Mucosa of rectum (tissue), 2 donors: ENCODE measurements around the gene ITGB3.

Experiments used
- H3K27ac ChIP-seq, 2 donors: one replicate each; pipeline ENCODE4 v1.7.0; 2013; ENCODE audit warnings: inconsistent platforms in 2 of 2, low read depth in 2 of 2, low read length in 2 of 2
- H3K27me3 ChIP-seq, 2 donors: one replicate each; pipeline ENCODE4 v1.7.0; 2013; ENCODE audit warnings: low read length in 2 of 2; ENCODE audit not compliant: control insufficient read depth in 2 of 2, insufficient read depth in 2 of 2
- H3K36me3 ChIP-seq, 2 donors: one replicate each; pipeline ENCODE4 v1.7.0; 2013; ENCODE audit warnings: low read length in 2 of 2; ENCODE audit not compliant: control insufficient read depth in 2 of 2, insufficient read depth in 2 of 2
- H3K4me1 ChIP-seq, 2 donors: one replicate each; pipeline ENCODE4 v1.7.0; 2013; ENCODE audit warnings: low read length in 2 of 2, mild to moderate bottlenecking in 1 of 2; ENCODE audit not compliant: control insufficient read depth in 2 of 2, insufficient read depth in 2 of 2
- H3K4me3 ChIP-seq, 2 donors: one replicate each; pipeline ENCODE4 v1.7.0; 2013; ENCODE audit warnings: low read length in 2 of 2
- H3K9ac ChIP-seq, 2 donors: one replicate each; pipeline ENCODE4 v1.7.0; 2013; ENCODE audit warnings: low read length in 2 of 2, low read depth in 1 of 2, mild to moderate bottlenecking in 1 of 2
- H3K9me3 ChIP-seq, 2 donors: one replicate each; pipeline ENCODE4 v1.7.0; 2013; ENCODE audit warnings: low read length in 2 of 2; ENCODE audit not compliant: control insufficient read depth in 2 of 2
- donor health status: healthy.
- donor health status: Normal muscosa, but diverticular disease.

The ITGB3 gene

GRCh38 chr17:47231334-47231733, 22.3 kb upstream of the ITGB3 start:
- no peaks in the 10 kb centered on the region for H3K27me3 ChIP-seq
- no peaks in the 10 kb centered on the region for H3K36me3 ChIP-seq
- peaks cover 7 to 8% of the 10 kb centered on the region in 2 donors for H3K4me1 ChIP-seq
- no peak overlapping the region for H3K27ac ChIP-seq
- no peaks in the 10 kb centered on the region for H3K9me3 ChIP-seq
- no peak overlapping the region for H3K9ac ChIP-seq
- no peak overlapping the region for H3K4me3 ChIP-seq

DNA sequence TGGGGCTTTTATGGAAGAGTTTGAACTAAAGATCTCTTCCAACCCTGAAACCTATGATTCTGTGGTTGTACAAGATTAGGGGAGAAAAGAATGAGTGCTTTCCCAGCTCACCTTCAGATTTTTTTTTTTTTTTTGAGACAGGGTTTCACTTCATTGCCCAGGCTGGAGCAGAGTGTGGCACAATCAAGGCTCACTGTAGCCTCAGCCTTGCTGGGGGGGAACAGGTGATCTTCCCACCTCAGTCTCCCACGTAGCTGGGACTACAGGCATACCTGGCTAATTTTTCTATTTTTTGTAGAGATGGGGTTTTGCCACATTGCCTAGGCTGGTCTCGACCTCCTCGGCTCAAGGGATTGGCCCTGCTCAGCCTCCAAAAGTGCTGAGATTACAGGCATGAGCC, 21.8 kb upstream of the ITGB3 start:
- Histone ChIP-seq H3K27me3 (no peaks in the 10 kb centered on the region), H3K27ac (no peak overlapping the region), H3K9me3 (no peaks in the 10 kb centered on the region), H3K36me3 (no peaks in the 10 kb centered on the region), H3K4me3 (no peak overlapping the region), H3K9ac (no peak overlapping the region), H3K4me1 (peaks cover 7 to 8% of the 10 kb centered on the region in 2 donors)

- Histone ChIP-seq H3K4me3 (no peak overlapping the region), H3K36me3 (no peaks in the 10 kb centered on the region), H3K27ac (no peak overlapping the region), H3K9ac (no peak overlapping the region), H3K9me3 (no peaks in the 10 kb centered on the region), H3K4me1 (peaks cover 7 to 8% of the 10 kb centered on the region in 2 donors), H3K27me3 (no peaks in the 10 kb centered on the region)
Observed at GRCh38 chr17:47232465-47232864, 21.2 kb upstream of the ITGB3 start.

DNA sequence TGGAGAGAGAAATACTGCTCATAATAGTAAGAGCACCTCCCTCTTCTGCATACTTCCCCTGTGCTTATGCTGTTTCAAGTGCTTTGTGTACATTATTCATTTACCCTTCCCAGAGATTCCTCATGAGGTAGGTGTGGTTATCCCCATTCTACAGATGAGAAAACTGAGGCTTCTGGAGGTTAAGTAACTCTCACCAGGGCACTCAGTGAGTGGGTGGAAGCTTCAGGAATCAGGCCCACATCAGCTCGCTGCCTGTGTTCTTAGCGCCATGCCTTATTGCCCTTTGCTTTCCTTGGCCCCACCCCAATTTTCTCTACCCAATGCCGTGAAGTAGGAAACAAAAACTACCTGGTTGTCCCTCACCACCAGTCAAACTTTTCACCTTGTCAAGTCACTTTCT, 18.1 kb upstream of the ITGB3 start:
- H3K9ac ChIP-seq = no peak overlapping the region
- no peaks in the 10 kb centered on the region for H3K9me3 ChIP-seq
- H3K4me3 ChIP-seq = no peak overlapping the region
- peaks cover under 1 to 8% of the 10 kb centered on the region in 2 donors for H3K4me1 ChIP-seq
- no peaks in the 10 kb centered on the region for H3K36me3 ChIP-seq
- H3K27ac ChIP-seq = no peak overlapping the region
- no peaks in the 10 kb centered on the region for H3K27me3 ChIP-seq

- H3K27ac ChIP-seq = no peak overlapping the region
Observed at GRCh38 chr17:47235923-47236322, 17.7 kb upstream of the ITGB3 start.

DNA sequence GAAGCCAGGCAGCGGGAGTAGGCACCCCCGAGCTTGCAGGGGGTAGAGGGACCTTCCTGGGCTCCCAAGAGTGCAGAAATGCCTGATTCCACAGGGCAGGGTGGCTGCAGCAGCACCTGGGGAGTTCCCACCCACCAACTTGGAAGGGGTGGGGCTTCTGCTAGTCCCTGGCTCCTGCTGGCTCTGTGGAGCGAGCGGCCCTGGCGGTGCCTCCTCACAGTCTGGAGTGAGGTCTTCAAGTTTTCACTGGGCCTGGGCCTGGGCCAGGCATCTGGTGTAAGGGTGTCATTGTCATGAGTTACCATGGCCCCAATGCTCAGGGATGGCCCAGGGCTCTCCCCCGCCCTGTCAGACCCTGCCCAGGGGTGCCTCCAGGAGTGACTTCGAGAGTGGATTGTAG, 15.8 kb upstream of the ITGB3 start:
- H3K4me1 ChIP-seq = peaks cover 0 to 8% of the 10 kb centered on the region in 2 donors
- H3K4me3 ChIP-seq = no peak overlapping the region
- no peaks in the 10 kb centered on the region for H3K27me3 ChIP-seq
- H3K27ac ChIP-seq = no peak overlapping the region
- H3K36me3 ChIP-seq = no peaks in the 10 kb centered on the region
- H3K9ac ChIP-seq = no peak overlapping the region
- H3K9me3 ChIP-seq = no peaks in the 10 kb centered on the region

More at GRCh38 chr17:47235923-47236322, 17.7 kb upstream of the ITGB3 start:
- Histone ChIP-seq H3K9ac (no peak overlapping the region), H3K4me3 (no peak overlapping the region), H3K36me3 (no peaks in the 10 kb centered on the region), H3K27me3 (no peaks in the 10 kb centered on the region), H3K9me3 (no peaks in the 10 kb centered on the region), H3K4me1 (peaks cover 0 to 8% of the 10 kb centered on the region in 2 donors)

DNA sequence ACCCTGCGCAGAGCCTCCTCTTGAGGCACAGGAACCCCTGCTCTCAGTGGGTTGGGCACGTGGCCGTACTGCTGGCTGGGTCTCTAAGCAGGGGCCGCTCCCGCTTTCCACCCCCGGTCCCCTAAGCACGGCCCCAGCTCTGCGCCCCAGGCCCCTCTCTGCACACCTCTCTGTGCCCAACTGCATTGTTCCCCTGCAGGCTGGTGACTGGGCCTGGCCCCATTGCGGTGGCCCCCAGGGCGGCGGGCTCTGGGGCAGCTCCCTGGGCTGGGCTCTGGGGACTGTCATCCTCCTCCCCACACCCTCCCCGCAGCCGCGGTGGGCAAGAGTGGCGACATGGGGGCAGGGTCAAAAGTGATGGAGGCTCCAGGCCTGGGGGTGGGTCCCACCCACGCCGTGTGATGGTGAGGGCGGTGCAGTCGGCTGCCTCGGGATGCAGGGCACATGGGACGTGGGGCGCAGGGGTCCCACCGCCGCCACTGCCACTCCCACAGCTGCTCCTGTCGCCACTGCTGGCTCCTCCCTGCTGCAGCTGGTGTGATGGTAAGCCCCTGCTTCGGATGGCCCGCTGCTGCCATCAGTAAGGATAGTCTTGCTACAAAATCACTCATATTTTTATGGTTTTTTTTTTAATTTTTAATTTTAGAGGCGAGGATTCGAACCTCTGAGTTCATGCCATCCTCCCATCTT, 15.2 kb upstream of the ITGB3 start:
- Histone ChIP-seq H3K4me1 (peaks cover 0 to 8% of the 10 kb centered on the region in 2 donors), H3K9me3 (no peaks in the 10 kb centered on the region), H3K4me3 (no peak overlapping the region), H3K27me3 (no peaks in the 10 kb centered on the region), H3K9ac (no peak overlapping the region), H3K36me3 (no peaks in the 10 kb centered on the region), H3K27ac (no peak overlapping the region)

DNA sequence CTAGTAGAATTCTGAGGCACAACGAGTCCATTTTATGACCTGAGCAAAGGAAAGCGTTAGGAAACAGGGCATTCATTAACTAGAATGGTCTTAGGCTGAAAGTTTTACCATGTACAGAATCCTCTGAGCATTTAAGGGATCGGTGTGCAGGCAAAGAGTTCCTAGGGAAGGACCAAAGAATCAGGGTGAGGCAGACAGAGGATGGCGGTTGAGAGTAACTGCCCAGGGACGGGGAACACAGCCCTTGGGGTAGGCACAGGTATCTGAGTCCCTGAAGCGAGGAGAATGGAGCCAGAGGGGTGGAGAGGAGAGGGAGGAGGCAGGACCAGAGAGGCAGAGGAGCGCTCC, 14.0 kb upstream of the ITGB3 start:
- peak overlapping the region; percentile 38 to 48 for H3K27ac ChIP-seq
- H3K36me3 ChIP-seq = no peaks in the 10 kb centered on the region
- peaks cover 0 to 8% of the 10 kb centered on the region in 2 donors for H3K4me1 ChIP-seq
- H3K9me3 ChIP-seq = no peaks in the 10 kb centered on the region
- H3K27me3 ChIP-seq = no peaks in the 10 kb centered on the region
- no peak overlapping the region for H3K9ac ChIP-seq
- no peak overlapping the region for H3K4me3 ChIP-seq

DNA sequence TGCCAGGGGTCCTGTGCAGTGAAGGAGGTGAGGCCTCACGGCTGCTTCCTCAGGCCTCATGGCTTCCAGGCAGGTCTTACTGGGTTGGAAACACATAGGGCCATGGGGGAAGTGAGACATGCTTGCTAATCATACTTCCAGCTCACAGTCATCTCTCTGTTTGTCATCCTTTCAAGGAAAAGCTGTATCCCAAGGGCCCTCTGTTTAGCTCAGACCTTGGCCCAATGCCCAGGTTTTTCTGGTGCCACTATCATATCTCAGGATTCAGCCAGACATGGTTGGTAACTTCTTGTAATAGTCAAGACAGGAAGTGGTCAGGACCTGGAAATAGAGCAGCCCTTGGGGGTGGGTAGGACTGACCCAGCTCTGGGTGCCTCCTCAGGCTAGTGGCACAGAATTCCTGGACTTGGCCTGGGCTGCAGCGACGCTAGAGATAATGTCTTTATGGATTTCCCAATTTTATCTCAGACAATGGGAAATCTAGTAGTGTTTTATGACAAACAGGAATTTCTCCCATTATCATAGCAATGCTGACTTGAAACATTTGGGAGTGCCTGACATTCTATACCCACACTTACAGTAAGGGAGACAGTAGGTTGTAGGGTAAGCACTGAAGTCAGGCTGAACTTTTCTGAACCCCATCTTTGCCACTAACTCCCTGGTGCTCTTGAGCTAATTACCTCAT, 13.5 kb upstream of the ITGB3 start:
- peak overlapping the region; percentile 38 to 48 for H3K27ac ChIP-seq
- H3K9ac ChIP-seq = no peak overlapping the region
- H3K36me3 ChIP-seq = no peaks in the 10 kb centered on the region
- H3K4me3 ChIP-seq = no peak overlapping the region
- H3K27me3 ChIP-seq = no peaks in the 10 kb centered on the region
- H3K9me3 ChIP-seq = no peaks in the 10 kb centered on the region
- peaks cover 0 to 8% of the 10 kb centered on the region in 2 donors for H3K4me1 ChIP-seq

DNA sequence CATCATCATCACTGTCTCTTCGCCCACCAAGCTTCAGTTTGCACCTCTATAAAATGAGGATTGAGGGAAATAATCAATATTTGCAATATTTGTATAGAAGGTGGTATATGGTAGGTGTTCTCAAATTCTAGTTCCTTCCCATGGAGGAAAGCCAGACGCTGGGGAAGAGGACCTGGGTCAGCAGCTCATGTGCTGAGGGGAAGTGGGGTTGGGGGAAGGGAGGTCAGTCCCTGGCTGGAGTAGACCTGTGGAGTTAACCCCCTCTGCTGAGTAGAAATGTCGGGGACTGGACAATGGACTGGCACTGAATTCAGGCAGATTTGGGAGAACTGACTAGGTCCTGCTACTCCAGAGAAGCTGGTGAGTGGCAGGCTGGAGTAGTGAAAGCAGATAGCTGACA, 12.8 kb upstream of the ITGB3 start:
- Histone ChIP-seq H3K27me3 (no peaks in the 10 kb centered on the region), H3K27ac (no peak overlapping the region), H3K36me3 (no peaks in the 10 kb centered on the region), H3K9ac (no peak overlapping the region), H3K9me3 (no peaks in the 10 kb centered on the region), H3K4me3 (no peak overlapping the region), H3K4me1 (peaks cover 0 to 8% of the 10 kb centered on the region in 2 donors)
